ENCODE results near the gene MPPED1. TPM values are rescaled to one million over a fixed set of nuclear protein-coding genes. Genes with fewer than 3 reads are reported as not detected.

Gene MPPED1
- total RNA-seq, 1 donor from 2014 or later = 4.4 TPM

- DNase-seq = no peak
Observed at GRCh38 chr22:43411040-43411868, 560 bp upstream of the MPPED1 start.

GRCh38 chr22:43412808-43413795 lies 1.3 kb downstream of the MPPED1 start:
- DNase-seq = no peak

GRCh38 chr22:43413826-43414225 lies 2.0 kb downstream of the MPPED1 start:
- no peak for DNase-seq

- no peak for DNase-seq
Observed at GRCh38 chr22:43415681-43416080, 3.9 kb downstream of the MPPED1 start.

- DNase-seq = no peak
Observed at GRCh38 chr22:43417555-43417954, 5.7 kb downstream of the MPPED1 start.

GRCh38 chr22:43418079-43418825 lies 6.4 kb downstream of the MPPED1 start:
- DNase-seq = no peak

- DNase-seq = no peak
Observed at GRCh38 chr22:43419371-43420080, 7.7 kb downstream of the MPPED1 start.

GRCh38 chr22:43421046-43421665 lies 9.3 kb downstream of the MPPED1 start:
- DNase-seq = no peak

GRCh38 chr22:43421914-43422615 lies 10.3 kb downstream of the MPPED1 start:
- DNase-seq = no peak

GRCh38 chr22:43423046-43423445 lies 11.2 kb downstream of the MPPED1 start:
- DNase-seq = no peak

GRCh38 chr22:43424201-43424600 lies 12.4 kb downstream of the MPPED1 start:
- DNase-seq = no peak

- peak; percentile 50 for DNase-seq
Observed at GRCh38 chr22:43424666-43425630, 13.1 kb downstream of the MPPED1 start.

GRCh38 chr22:43425976-43426785 lies 14.4 kb downstream of the MPPED1 start:
- DNase-seq = no peak

- no peak for DNase-seq
Observed at GRCh38 chr22:43426816-43427215, 15.0 kb downstream of the MPPED1 start.

- no peak for DNase-seq
Observed at GRCh38 chr22:43427296-43428004, 15.6 kb downstream of the MPPED1 start.

- DNase-seq = no peak
Observed at GRCh38 chr22:43428005-43428485, 16.2 kb downstream of the MPPED1 start.

GRCh38 chr22:43428521-43428920 lies 16.7 kb downstream of the MPPED1 start:
- no peak for DNase-seq

GRCh38 chr22:43429426-43429825 lies 17.6 kb downstream of the MPPED1 start:
- no peak for DNase-seq
